ENCODE measurements around the gene N4BP2L1.

Gene N4BP2L1

GRCh38 chr13:32431361-32431760 is 3.4 kb upstream of the N4BP2L1 start:
- no peak for DNase-seq

- no peak for DNase-seq
These were observed 2.3 kb upstream of the N4BP2L1 start for GRCh38 chr13:32430018-32430747.

- DNase-seq, result no peak
These were observed 1.5 kb upstream of the N4BP2L1 start for GRCh38 chr13:32429433-32429909.

- DNase-seq, result no peak
These were observed 877 bp upstream of the N4BP2L1 start for GRCh38 chr13:32428581-32429432.

- DNase-seq, result peak; percentile 27
These were observed 709 bp downstream of the N4BP2L1 start for GRCh38 chr13:32426990-32427851.

GRCh38 chr13:32426191-32426989 is 1.5 kb downstream of the N4BP2L1 start:
- DNase-seq, result no peak

GRCh38 chr13:32425158-32425557 is 2.8 kb downstream of the N4BP2L1 start:
- no peak for DNase-seq

- no peak for DNase-seq
These were observed 4.3 kb downstream of the N4BP2L1 start for GRCh38 chr13:32423592-32423991.

GRCh38 chr13:32419862-32420261 is 8.1 kb downstream of the N4BP2L1 start:
- no peak for DNase-seq

GRCh38 chr13:32417995-32418394 is 9.9 kb downstream of the N4BP2L1 start:
- no peak for DNase-seq

GRCh38 chr13:32415019-32415418 is 12.9 kb downstream of the N4BP2L1 start:
- DNase-seq, result no peak

- no peak for DNase-seq
These were observed 13.3 kb downstream of the N4BP2L1 start for GRCh38 chr13:32414580-32414979.

- no peak for DNase-seq
These were observed 14.6 kb downstream of the N4BP2L1 start for GRCh38 chr13:32413284-32413683.

GRCh38 chr13:32409561-32410421 is 18.1 kb downstream of the N4BP2L1 start:
- DNase-seq, result no peak

- no peak for DNase-seq
These were observed 19.0 kb downstream of the N4BP2L1 start for GRCh38 chr13:32409001-32409313.

GRCh38 chr13:32408296-32409000 is 19.5 kb downstream of the N4BP2L1 start:
- DNase-seq, result peak; percentile 31

- DNase-seq, result no peak
These were observed 20.1 kb downstream of the N4BP2L1 start for GRCh38 chr13:32407854-32408253.

GRCh38 chr13:32403108-32403507 is 24.8 kb downstream of the N4BP2L1 start:
- DNase-seq, result no peak

GRCh38 chr13:32391101-32391619 is 36.8 kb downstream of the N4BP2L1 start:
- no peak for DNase-seq

- DNase-seq, result no peak
These were observed 37.4 kb downstream of the N4BP2L1 start for GRCh38 chr13:32390484-32390883.
